HG03575 (cell line): ENCODE measurements around the gene TSC22D1.
"Not testable (repeated sequence)": the region's sequence is repeated elsewhere in the genome, so short reads cannot be mapped to it uniquely, and the experiment has no call there.

ENCODE experiments used
- ATAC-seq: cut with Tn5 transposase; IDR thresholded peaks from one replicate; pipeline ENCODE4 v1.9.1; 2021; ENCODE audit not compliant: unreplicated experiment, insufficient number of reproducible peaks, low FRiP score; ENCODE audit errors: extremely low read depth

TSC22D1 gene

GRCh38 chr13:44574466-44574855 is 1.7 kb downstream of the TSC22D1 start:
- no peak for ATAC-seq

GRCh38 chr13:44573790-44574465 is 2.2 kb downstream of the TSC22D1 start:
- ATAC-seq, result no peak

GRCh38 chr13:44573071-44573470 is 3.1 kb downstream of the TSC22D1 start:
- no peak for ATAC-seq

GRCh38 chr13:44566601-44567000 is 9.5 kb downstream of the TSC22D1 start:
- ATAC-seq, result no peak

GRCh38 chr13:44565881-44566280 is 10.2 kb downstream of the TSC22D1 start:
- no peak for ATAC-seq

GRCh38 chr13:44564936-44565335 is 11.2 kb downstream of the TSC22D1 start:
- no peak for ATAC-seq

- ATAC-seq, result not testable (repeated sequence)
Measured at GRCh38 chr13:44562853-44563252, 13.3 kb downstream of the TSC22D1 start.

GRCh38 chr13:44561351-44561750 is 14.8 kb downstream of the TSC22D1 start:
- ATAC-seq, result no peak

GRCh38 chr13:44557986-44558385 is 18.1 kb downstream of the TSC22D1 start:
- no peak for ATAC-seq

GRCh38 chr13:44555207-44555606 is 20.9 kb downstream of the TSC22D1 start:
- no peak for ATAC-seq

- no peak for ATAC-seq
Measured at GRCh38 chr13:44549476-44549875, 26.7 kb downstream of the TSC22D1 start.

- ATAC-seq, result no peak
Measured at GRCh38 chr13:44546164-44546563, 30.0 kb downstream of the TSC22D1 start.

GRCh38 chr13:44543369-44543768 is 32.8 kb downstream of the TSC22D1 start:
- no peak for ATAC-seq

GRCh38 chr13:44542361-44542760 is 33.8 kb downstream of the TSC22D1 start:
- no peak for ATAC-seq

- ATAC-seq, result no peak
Measured at GRCh38 chr13:44541601-44542000, 34.5 kb downstream of the TSC22D1 start.

- no peak for ATAC-seq
Measured at GRCh38 chr13:44540761-44541434, 35.2 kb downstream of the TSC22D1 start.

- no peak for ATAC-seq
Measured at GRCh38 chr13:44537248-44537647, 38.9 kb downstream of the TSC22D1 start.

- no peak for ATAC-seq
Measured at GRCh38 chr13:44523146-44524015, 52.7 kb downstream of the TSC22D1 start.

GRCh38 chr13:44519642-44520041 is 56.5 kb downstream of the TSC22D1 start:
- ATAC-seq, result no peak

GRCh38 chr13:44516771-44517170 is 59.4 kb downstream of the TSC22D1 start:
- no peak for ATAC-seq
